ENCODE data around the gene PANK2. TPM values are rescaled to one million over a fixed set of nuclear protein-coding genes. Genes with fewer than 3 reads are reported as not detected.

Gene PANK2
- total RNA-seq, 1 donor from 2014 or later, result 53.5 TPM

GRCh38 chr20:3846378-3846739 is 42.8 kb upstream of the PANK2 start:
- peak overlapping the region; percentile 87 for H3K27ac ChIP-seq
- no peaks in the 10 kb centered on the region for H3K9me3 ChIP-seq
- DNase-seq (ENCODE audit: extremely low spot score in 2 of 2), result peak in 1 of 2 donors; percentile 89
- no peaks in the 10 kb centered on the region for H3K27me3 ChIP-seq
- no peaks in the 10 kb centered on the region for H3K36me3 ChIP-seq
- intact Hi-C loops (cut with DNase I), result no loop called here
- peak overlapping the region; percentile 96 to 97 for H3K4me3 ChIP-seq
- TF ChIP-seq POLR2AphosphoS5 (IDR thresholded peaks at IDR 0.05; ENCODE audit: insufficient read depth in 1 of 2, low read depth in 1 of 2) (no peak), POLR2A (IDR thresholded peaks at IDR 0.05) (no peak), CTCF (IDR thresholded peaks at IDR 0.05) (no peak)
- peaks cover 30% of the 10 kb centered on the region for H3K4me1 ChIP-seq

GRCh38 chr20:3846740-3847428 is 42.3 kb upstream of the PANK2 start, which contains the start of gene MAVS:
MAVS (plus strand) TSS chr20:3846834; CDS start chr20:3854625, 7,791 bp downstream.
- Histone ChIP-seq H3K27ac (peak within 1 kb of the TSS; percentile 87), H3K27me3 (no peaks in the 10 kb centered on the region), H3K9me3 (no peaks in the 10 kb centered on the region), H3K36me3 (no peaks in the 10 kb centered on the region), H3K4me1 (peaks cover 30% of the 10 kb centered on the region), H3K4me3 (peak within 1 kb of the TSS; percentile 96 to 97)
- peak in 1 of 2 donors; percentile 74 for TF ChIP-seq POLR2A (IDR thresholded peaks at IDR 0.05)
- TF ChIP-seq CTCF (IDR thresholded peaks at IDR 0.05), result no peak
- TF ChIP-seq POLR2AphosphoS5 (IDR thresholded peaks at IDR 0.05; ENCODE audit: insufficient read depth in 1 of 2, low read depth in 1 of 2), result peak in 1 of 2 donors; percentile 92
- intact Hi-C loops (cut with DNase I), result no loop called here
- peak in 1 of 2 donors; percentile 90 for DNase-seq (ENCODE audit: extremely low spot score in 2 of 2)

- Histone ChIP-seq H3K4me1 (peaks cover 30% of the 10 kb centered on the region), H3K27ac (peak overlapping the region; percentile 87), H3K27me3 (no peaks in the 10 kb centered on the region), H3K36me3 (no peaks in the 10 kb centered on the region), H3K4me3 (peak overlapping the region; percentile 96 to 97), H3K9me3 (no peaks in the 10 kb centered on the region)
- intact Hi-C loops (cut with DNase I), result no loop called here
- DNase-seq (ENCODE audit: extremely low spot score in 2 of 2), result peak in 1 of 2 donors; percentile 86
- TF ChIP-seq CTCF (IDR thresholded peaks at IDR 0.05), result no peak
- TF ChIP-seq POLR2AphosphoS5 (IDR thresholded peaks at IDR 0.05; ENCODE audit: insufficient read depth in 1 of 2, low read depth in 1 of 2), result no peak
- no peak for TF ChIP-seq POLR2A (IDR thresholded peaks at IDR 0.05)
Observed at GRCh38 chr20:3847429-3847940, 41.7 kb upstream of the PANK2 start.

GRCh38 chr20:3848565-3848964 is 40.6 kb upstream of the PANK2 start:
- no peak overlapping the region for H3K27ac ChIP-seq
- H3K4me3 ChIP-seq, result no peak overlapping the region
- intact Hi-C loops (cut with DNase I), result no loop called here
- TF ChIP-seq CTCF (IDR thresholded peaks at IDR 0.05) (no peak), POLR2A (IDR thresholded peaks at IDR 0.05) (no peak), POLR2AphosphoS5 (IDR thresholded peaks at IDR 0.05; ENCODE audit: insufficient read depth in 1 of 2, low read depth in 1 of 2) (no peak)
- H3K36me3 ChIP-seq, result no peaks in the 10 kb centered on the region
- no peaks in the 10 kb centered on the region for H3K9me3 ChIP-seq
- peak in 1 of 2 donors; percentile 81 for DNase-seq (ENCODE audit: extremely low spot score in 2 of 2)
- peaks cover 30% of the 10 kb centered on the region for H3K4me1 ChIP-seq
- no peaks in the 10 kb centered on the region for H3K27me3 ChIP-seq

- H3K36me3 ChIP-seq, result peaks cover 0 to 27% of the 10 kb centered on the region in 2 donors
- H3K27me3 ChIP-seq, result no peaks in the 10 kb centered on the region
- TF ChIP-seq POLR2AphosphoS5 (IDR thresholded peaks at IDR 0.05; ENCODE audit: insufficient read depth in 1 of 2, low read depth in 1 of 2) (no peak), CTCF (IDR thresholded peaks at IDR 0.05) (no peak), POLR2A (IDR thresholded peaks at IDR 0.05) (no peak)
- H3K9me3 ChIP-seq, result no peaks in the 10 kb centered on the region
- H3K4me1 ChIP-seq, result peaks cover 7% of the 10 kb centered on the region
- H3K27ac ChIP-seq, result no peak overlapping the region
- no peak for DNase-seq (ENCODE audit: extremely low spot score in 2 of 2)
- no peak overlapping the region for H3K4me3 ChIP-seq
- intact Hi-C loops (cut with DNase I), result no loop called here
Observed at GRCh38 chr20:3854462-3854871, 34.7 kb upstream of the PANK2 start.
